HuH-7 (cell line): ENCODE results near the gene MAML1.
"Not testable (repeated sequence)": the region's sequence is repeated elsewhere in the genome, so short reads cannot be mapped to it uniquely, and the experiment has no call there.

Experiments
- DNase-seq: peaks from one replicate; pipeline ENCODE4 v3.0.0; 2011; ENCODE audit warnings: low spot score

Gene MAML1, protein sequence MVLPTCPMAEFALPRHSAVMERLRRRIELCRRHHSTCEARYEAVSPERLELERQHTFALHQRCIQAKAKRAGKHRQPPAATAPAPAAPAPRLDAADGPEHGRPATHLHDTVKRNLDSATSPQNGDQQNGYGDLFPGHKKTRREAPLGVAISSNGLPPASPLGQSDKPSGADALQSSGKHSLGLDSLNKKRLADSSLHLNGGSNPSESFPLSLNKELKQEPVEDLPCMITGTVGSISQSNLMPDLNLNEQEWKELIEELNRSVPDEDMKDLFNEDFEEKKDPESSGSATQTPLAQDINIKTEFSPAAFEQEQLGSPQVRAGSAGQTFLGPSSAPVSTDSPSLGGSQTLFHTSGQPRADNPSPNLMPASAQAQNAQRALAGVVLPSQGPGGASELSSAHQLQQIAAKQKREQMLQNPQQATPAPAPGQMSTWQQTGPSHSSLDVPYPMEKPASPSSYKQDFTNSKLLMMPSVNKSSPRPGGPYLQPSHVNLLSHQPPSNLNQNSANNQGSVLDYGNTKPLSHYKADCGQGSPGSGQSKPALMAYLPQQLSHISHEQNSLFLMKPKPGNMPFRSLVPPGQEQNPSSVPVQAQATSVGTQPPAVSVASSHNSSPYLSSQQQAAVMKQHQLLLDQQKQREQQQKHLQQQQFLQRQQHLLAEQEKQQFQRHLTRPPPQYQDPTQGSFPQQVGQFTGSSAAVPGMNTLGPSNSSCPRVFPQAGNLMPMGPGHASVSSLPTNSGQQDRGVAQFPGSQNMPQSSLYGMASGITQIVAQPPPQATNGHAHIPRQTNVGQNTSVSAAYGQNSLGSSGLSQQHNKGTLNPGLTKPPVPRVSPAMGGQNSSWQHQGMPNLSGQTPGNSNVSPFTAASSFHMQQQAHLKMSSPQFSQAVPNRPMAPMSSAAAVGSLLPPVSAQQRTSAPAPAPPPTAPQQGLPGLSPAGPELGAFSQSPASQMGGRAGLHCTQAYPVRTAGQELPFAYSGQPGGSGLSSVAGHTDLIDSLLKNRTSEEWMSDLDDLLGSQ

GRCh38 chr5:179732412-179732917, at the start of gene MAML1:
Gene MAML1, plus strand, starts transcription at chr5:179732822. Its CDS starts 291 bp downstream, at chr5:179733113.
- DNase-seq: peak; percentile 97

DNA sequence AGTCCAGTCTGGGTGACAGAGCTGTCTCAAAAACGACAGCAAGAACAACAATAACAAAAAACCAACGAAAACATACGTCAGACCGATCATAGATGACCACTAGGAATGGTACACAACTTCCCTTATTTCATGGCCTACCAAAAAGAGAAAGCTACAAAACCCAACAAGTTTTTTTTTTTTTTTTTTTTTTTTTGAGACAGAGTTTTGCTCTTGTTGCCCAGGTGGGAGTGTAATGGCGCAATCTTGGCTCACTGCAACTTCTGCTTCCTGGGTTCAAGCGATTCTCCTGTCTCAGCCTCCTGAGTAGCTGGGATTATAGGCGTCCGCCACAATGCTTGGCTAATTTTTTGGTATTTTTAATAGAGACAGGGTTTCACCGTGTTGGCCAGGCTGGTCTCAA, 43.4 kb upstream of the MAML1 start:
- DNase-seq: not testable (repeated sequence)

- no peak for DNase-seq
These were observed 38.1 kb upstream of the MAML1 start for GRCh38 chr5:179694561-179694960.

GRCh38 chr5:179696603-179697002, 36.0 kb upstream of the MAML1 start:
- DNase-seq: no peak

DNA sequence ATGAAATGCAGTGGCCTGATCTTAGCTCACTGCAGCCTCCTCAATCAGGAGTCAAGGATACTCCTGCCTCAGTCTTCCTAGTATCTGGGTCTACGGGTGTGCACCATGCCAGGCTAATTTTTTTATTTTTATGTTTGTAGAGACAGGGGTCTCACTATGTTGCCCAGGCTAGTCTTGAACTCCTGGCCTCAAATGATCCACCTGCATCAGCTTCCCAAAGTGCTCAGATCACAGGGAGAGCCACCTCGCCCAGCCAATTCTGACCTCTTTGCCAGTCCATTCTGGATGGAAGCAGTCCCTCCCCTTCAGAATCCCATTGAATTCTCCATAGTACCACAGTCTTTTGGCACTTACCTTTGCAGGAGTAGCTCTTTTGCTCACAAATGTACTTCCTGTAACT, 35.5 kb upstream of the MAML1 start:
- no peak for DNase-seq

DNA sequence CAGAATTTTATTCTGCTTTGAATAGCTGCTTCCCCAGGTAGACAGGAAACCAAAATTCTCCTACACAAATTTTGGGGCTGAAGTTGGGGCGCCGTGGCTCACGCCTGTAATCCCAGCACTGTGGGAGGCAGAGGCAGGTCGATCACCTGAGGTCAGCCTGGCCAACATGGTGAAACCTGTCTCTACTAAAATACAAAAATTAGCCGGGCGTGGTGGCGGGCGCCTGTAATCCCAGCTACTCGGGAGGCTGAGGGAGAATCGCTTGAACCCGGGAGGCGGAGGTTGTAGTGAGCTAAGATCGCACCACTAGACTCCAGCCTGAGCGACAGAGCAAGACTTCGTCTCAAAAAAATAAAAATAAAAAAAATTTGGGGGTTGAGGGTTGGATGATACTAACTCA, 35.1 kb upstream of the MAML1 start:
- DNase-seq: not testable (repeated sequence)

DNA sequence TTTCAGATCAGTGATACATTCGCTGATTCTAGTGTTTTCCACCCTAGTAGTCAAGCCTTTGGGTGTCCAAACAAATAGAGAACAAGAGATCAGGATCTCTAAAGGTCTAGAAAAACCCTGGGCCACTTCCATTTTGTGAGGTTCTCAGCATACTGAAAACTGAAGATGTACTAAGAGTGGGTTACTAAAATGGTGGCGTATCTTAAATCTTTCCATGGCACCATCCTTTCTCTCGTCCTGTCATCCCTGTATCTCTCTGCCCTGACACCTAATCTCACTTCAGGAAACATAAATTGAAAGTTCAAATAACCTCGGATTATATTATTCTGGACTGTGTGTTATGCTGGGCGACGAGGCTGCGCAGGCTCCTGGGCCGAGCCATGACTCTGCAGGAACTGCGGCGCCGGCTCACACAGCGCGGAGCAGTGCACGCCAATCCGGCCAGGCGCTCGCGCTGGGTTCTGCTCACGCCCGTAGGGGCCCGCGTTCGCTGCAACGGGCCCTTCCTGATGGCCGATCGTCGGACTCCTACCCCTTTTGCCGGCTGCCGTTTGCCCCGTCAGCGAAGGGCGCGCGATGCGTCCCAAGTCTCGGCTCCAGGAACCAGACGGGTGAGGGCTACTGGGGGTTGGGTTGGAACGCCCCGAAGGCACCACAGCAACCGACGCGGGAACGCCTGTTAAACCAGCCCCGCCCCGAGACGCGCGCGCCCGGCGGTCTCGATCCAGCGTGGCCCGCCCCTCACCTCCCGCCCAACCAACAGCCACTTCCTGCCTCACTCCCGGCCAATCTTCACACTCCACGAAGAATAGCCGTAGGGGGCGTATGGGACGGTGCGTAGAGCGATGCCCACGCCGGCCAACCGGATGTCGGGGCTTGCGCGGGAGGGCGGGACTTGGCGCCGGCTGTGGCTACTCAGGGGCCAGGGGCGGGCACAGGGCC, 34.4 kb upstream of the MAML1 start:
- DNase-seq: peak; percentile 100

DNA sequence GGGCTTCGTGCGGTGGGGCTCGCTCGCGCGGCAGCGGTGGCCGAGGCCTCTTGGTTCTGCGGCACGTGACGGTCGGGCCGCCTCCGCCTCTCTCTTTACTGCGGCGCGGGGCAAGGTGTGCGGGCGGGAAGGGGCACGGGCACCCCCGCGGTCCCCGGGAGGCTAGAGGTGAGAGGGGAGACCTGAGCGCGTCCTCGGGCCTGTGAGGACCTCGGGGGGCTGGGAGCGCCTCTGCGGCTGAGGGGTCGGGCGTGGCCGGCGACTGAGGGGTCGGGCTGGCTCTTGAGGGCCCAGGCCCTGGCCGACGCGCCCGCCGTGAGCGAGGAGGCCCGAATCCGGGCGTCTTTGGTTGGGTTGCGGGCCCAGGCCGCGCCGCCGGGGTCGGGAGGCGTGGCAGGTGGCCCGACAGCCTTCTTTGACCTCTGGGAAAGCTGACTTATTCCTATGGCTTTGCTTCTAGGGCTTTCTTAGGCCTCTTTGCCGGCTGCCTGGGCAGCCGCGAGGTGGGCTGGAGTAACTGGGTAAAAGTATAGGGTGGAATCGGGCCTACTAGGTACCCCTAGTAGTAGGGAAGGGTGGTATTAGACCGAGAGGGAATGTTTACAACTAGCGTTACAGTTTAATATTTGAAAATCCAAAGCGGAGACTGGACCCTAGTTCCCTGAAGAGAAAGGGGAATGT, 33.5 kb upstream of the MAML1 start, which contains the start of gene CANX:
CANX (plus strand) TSS at position 33 of the 681 bp plus-strand sequence. CDS start 6,715 bp downstream, outside the sequence.
- DNase-seq: no peak

GRCh38 chr5:179699616-179700237, 32.9 kb upstream of the MAML1 start:
- DNase-seq: peak; percentile 41

DNA sequence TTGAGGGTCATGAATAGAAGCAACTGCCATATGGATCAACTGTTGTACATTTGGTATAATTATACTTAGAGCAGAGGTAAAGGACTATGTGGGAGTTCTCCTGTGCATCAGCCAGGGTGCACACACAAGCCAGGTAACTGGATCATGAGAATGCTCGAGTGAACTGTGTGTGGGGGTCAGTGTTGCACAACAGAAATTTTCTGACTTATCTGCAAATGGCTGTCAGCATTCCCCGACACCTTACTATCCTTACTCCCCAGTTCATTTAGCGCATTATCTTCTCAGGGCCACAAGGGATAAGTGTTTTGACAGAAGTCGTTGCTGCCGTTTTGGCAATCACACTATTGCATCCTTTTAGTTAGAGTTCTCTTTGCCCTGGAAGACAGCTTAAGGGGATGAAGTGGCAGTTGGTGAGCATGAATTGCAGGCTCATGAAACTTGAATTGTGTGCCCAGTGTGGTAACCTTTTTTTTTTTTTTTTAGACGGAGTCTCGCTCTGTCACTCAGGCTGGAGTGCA, 32.2 kb upstream of the MAML1 start:
- peak; percentile 45 for DNase-seq

- DNase-seq: no peak
These were observed 16.3 kb upstream of the MAML1 start for GRCh38 chr5:179716286-179716685.

DNA sequence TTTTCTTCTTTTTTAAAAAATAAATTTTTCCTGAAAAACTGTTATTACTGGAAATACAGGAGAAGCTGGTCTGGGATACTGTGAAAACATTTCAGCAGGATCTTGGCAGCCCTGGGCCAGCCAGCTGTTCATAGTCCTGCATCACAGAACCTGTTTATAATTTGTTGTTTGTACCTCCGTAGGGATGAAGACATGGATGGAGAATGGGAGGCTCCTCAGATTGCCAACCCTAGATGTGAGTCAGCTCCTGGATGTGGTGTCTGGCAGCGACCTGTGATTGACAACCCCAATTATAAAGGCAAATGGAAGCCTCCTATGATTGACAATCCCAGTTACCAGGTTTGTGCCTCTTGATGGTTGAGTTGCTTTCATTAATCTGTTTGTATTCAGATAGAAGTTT, 12.4 kb upstream of the MAML1 start:
- DNase-seq: no peak

DNA sequence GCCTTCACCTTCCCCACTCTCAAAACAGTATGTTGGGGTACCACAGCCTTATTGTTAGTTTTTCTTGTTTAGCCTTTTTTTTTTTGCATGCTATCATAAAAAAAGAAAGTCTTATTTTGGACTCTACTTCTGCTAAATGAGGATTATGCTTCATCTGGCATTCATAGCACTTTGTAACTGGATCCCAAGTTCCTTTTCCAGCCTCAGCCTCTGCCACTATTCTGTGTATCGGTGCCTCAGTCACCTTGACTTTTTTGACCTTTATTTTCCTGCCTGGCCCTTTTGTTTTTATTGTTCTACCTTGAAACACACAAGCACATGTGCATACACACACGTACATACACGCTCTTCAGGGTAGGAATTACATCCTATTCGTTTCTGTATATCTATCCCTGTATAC, 8.5 kb upstream of the MAML1 start:
- DNase-seq: no peak

- no peak for DNase-seq
These were observed 5.5 kb upstream of the MAML1 start for GRCh38 chr5:179727106-179727505.

GRCh38 chr5:179729303-179729702, 3.3 kb upstream of the MAML1 start:
- DNase-seq: no peak

GRCh38 chr5:179729727-179730126, 2.9 kb upstream of the MAML1 start:
- no peak for DNase-seq

DNA sequence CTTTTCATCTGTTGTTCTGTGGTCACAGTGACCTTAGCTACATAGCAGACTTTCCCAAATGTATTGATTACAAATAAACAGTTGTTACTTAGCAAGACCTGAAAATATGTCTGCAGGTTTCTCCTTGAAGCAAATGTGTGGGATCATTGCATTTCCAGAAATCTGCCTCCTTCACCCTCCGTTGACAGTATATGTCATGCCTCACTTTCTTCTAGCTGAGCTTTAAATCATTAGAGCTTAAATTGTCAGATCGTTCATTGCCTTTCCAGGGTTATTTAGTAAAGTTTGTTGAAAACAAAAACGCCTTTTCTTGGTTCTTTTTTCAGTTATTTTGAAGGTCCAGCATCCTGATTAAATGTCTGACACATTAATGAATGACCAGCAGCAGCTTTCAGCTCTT, 2.3 kb upstream of the MAML1 start:
- no peak for DNase-seq

DNA sequence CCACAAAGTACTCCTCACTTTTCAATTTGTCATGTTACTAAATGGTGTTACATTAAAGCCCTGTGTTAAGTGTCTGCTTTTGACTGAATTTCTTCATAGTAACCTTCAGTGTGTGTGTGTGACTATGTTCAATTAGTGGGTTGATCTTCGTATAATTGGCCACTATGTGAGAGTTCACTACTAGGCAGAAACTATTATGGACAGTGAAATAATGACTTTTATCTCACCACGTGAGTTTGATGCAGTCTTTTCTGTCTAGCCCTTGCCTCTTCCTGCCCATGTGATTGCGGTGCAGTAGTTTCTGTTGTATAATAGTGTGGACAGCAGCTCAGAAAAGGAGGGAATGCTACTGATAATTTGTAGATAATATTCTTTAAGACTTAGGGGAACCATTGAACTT, 1.8 kb upstream of the MAML1 start:
- DNase-seq: no peak

- DNase-seq: no peak
These were observed 721 bp upstream of the MAML1 start for GRCh38 chr5:179731791-179732411.
